CD14-positive monocyte (primary cell): ENCODE data around the gene ARCN1. TPM values are rescaled to one million over a fixed set of nuclear protein-coding genes. Genes with fewer than 3 reads are reported as not detected.

Experiments
- DNase-seq, 3 donors: peaks; one replicate each; pipeline ENCODE4 v3.0.0-alpha.2; 2011 to 2022
- H2AFZ ChIP-seq: 2 replicates; pipeline ENCODE4 v1.6.0; 2012; ENCODE audit warnings: mild to moderate bottlenecking, low read depth, low read length, inconsistent platforms; ENCODE audit not compliant: insufficient read depth, poor library complexity, severe bottlenecking
- H3K27ac ChIP-seq, 2 donors: 1 replicate in 1 of 2; 2 replicates in 1 of 2; pipeline ENCODE4 v1.5.1; 2012 to 2013; ENCODE audit warnings: low read length in 2 of 2, control low read depth in 1 of 2, inconsistent platforms in 1 of 2, low read depth in 1 of 2, mild to moderate bottlenecking in 1 of 2
- H3K27me3 ChIP-seq, 2 donors: one replicate each; pipeline versions ENCODE4 v1.6.0 to v1.6.1; 2011 to 2013; ENCODE audit warnings: low read length in 2 of 2; ENCODE audit not compliant: control insufficient read depth in 2 of 2, insufficient read depth in 2 of 2
- H3K36me3 ChIP-seq, 2 donors: replicated peaks in 1 of 2; 1 replicate in 1 of 2; 2 replicates in 1 of 2; pipeline versions ENCODE4 v1.5.1 to v1.6.1; 2012 to 2013; ENCODE audit warnings: low read length in 2 of 2, control low read depth in 1 of 2, inconsistent platforms in 1 of 2, mild to moderate bottlenecking in 1 of 2; ENCODE audit not compliant: insufficient read depth in 2 of 2, control insufficient read depth in 1 of 2
- H3K4me1 ChIP-seq, 2 donors: 1 replicate in 1 of 2; 2 replicates in 1 of 2; pipeline versions ENCODE4 v1.5.1 to v1.6.1; 2012 to 2013; ENCODE audit warnings: low read length in 2 of 2, control low read depth in 1 of 2, inconsistent platforms in 1 of 2, mild to moderate bottlenecking in 1 of 2, moderate library complexity in 1 of 2; ENCODE audit not compliant: insufficient read depth in 2 of 2, control insufficient read depth in 1 of 2
- H3K4me2 ChIP-seq: replicated peaks from 2 replicates; pipeline ENCODE3; 2012; ENCODE audit warnings: low read length, moderate library complexity, mild to moderate bottlenecking; ENCODE audit not compliant: poor library complexity, severe bottlenecking; ENCODE audit errors: extremely low read depth
- H3K4me3 ChIP-seq, 3 experiments: fragments of 200-600 bp in 1 of 3; sonication (generic) in 1 of 3; replicated peaks in 1 of 3; 1 replicate in 2 of 3; 2 replicates in 1 of 3; pipeline ENCODE4 v1.5.1; 2011 to 2013; ENCODE audit warnings: low read length in 3 of 3, mild to moderate bottlenecking in 3 of 3, control low read depth in 2 of 3, low read depth in 2 of 3, inconsistent platforms in 1 of 3, moderate library complexity in 1 of 3
- H3K79me2 ChIP-seq: 2 replicates; pipeline ENCODE4 v1.6.0; 2012; ENCODE audit warnings: mild to moderate bottlenecking, control low read depth, inconsistent platforms, low read length, moderate library complexity; ENCODE audit not compliant: insufficient read depth
- H3K9ac ChIP-seq: 2 replicates; pipeline ENCODE4 v1.6.0; 2017; ENCODE audit warnings: low read length, mild to moderate bottlenecking; ENCODE audit not compliant: insufficient read depth, poor library complexity, severe bottlenecking
- H3K9me3 ChIP-seq, 2 donors: replicated peaks in 1 of 2; 1 replicate in 1 of 2; 2 replicates in 1 of 2; pipeline versions ENCODE4 v1.5.1 to v1.6.1; 2012 to 2013; ENCODE audit warnings: low read length in 2 of 2, control low read depth in 1 of 2; ENCODE audit not compliant: control insufficient read depth in 1 of 2, insufficient read depth in 1 of 2
- H4K20me1 ChIP-seq: 2 replicates; pipeline ENCODE4 v1.6.0; 2012; ENCODE audit warnings: mild to moderate bottlenecking, low read length, control low read depth, moderate library complexity; ENCODE audit not compliant: insufficient read depth
- H3K27ac Mint-ChIP-seq, 7 donors: one replicate each; pipeline ENCODE4 v1.8.0; 2020; ENCODE audit warnings: mild to moderate bottlenecking in 7 of 7, mixed read lengths in 7 of 7, moderate library complexity in 6 of 7, inconsistent platforms in 2 of 7
- H3K27me3 Mint-ChIP-seq, 3 donors: one replicate each; pipeline ENCODE4 v1.8.0; 2021 to 2022; ENCODE audit warnings: low read depth in 3 of 3, mild to moderate bottlenecking in 3 of 3, mixed read lengths in 3 of 3, moderate library complexity in 3 of 3, inconsistent platforms in 1 of 3
- H3K36me3 Mint-ChIP-seq, 2 donors: one replicate each; pipeline ENCODE4 v1.8.0; 2020; ENCODE audit warnings: mixed read lengths in 2 of 2, inconsistent platforms in 1 of 2, mild to moderate bottlenecking in 1 of 2
- H3K4me1 Mint-ChIP-seq: one replicate; pipeline ENCODE4 v1.8.0; 2020; ENCODE audit warnings: mild to moderate bottlenecking, mixed read lengths
- H3K4me3 Mint-ChIP-seq, 2 donors: one replicate each; pipeline ENCODE4 v1.8.0; 2020; ENCODE audit warnings: mild to moderate bottlenecking in 2 of 2, mixed read lengths in 2 of 2, moderate library complexity in 1 of 2
- H3K9me3 Mint-ChIP-seq, 7 donors: one replicate each; pipeline ENCODE4 v1.8.0; 2020 to 2022; ENCODE audit warnings: mixed read lengths in 7 of 7, mild to moderate bottlenecking in 6 of 7, moderate library complexity in 6 of 7, inconsistent platforms in 2 of 7
- WGBS: methylation state at CpG from one replicate; pipeline ENCODE4 v1.1.5; 2013; ENCODE audit warnings: missing lambda C conversion rate; ENCODE audit not compliant: insufficient coverage; 5-methylcytosine and 5-hydroxymethylcytosine counted together
- intact Hi-C, 2 donors: fragments of 100-400 bp; cut with micrococcal nuclease; formaldehyde crosslinking; loops; one replicate each; pipeline versions ENCODE4 v1.15.0 to v1.15.1; 2023
- polyA plus RNA-seq, 3 donors: library from polyadenylated mRNA; depleted of rRNA in 1 of 3; unstranded in 2 of 3; stranded (reverse) in 1 of 3; fragments of 300-500 nt in 2 of 3; fragments of >200 nt in 1 of 3; fragmentation: Illumina TruSeq in 2 of 3; gene quantifications; 1 replicate in 2 of 3; 2 replicates in 1 of 3; pipeline ENCODE4 v1.2.3, GENCODE V29; 2012 to 2021
- TF ChIP-seq, protein P1 (sequence below): fragments of 200-600 bp; IDR thresholded peaks from one replicate; pipeline ENCODE4 v1.8.0; 2022; ENCODE audit warnings: antibody characterized with exemption, mild to moderate bottlenecking

Gene ARCN1
- polyA plus RNA-seq, 3 donors: 36.1 to 101 (median 79.7) TPM

DNA sequence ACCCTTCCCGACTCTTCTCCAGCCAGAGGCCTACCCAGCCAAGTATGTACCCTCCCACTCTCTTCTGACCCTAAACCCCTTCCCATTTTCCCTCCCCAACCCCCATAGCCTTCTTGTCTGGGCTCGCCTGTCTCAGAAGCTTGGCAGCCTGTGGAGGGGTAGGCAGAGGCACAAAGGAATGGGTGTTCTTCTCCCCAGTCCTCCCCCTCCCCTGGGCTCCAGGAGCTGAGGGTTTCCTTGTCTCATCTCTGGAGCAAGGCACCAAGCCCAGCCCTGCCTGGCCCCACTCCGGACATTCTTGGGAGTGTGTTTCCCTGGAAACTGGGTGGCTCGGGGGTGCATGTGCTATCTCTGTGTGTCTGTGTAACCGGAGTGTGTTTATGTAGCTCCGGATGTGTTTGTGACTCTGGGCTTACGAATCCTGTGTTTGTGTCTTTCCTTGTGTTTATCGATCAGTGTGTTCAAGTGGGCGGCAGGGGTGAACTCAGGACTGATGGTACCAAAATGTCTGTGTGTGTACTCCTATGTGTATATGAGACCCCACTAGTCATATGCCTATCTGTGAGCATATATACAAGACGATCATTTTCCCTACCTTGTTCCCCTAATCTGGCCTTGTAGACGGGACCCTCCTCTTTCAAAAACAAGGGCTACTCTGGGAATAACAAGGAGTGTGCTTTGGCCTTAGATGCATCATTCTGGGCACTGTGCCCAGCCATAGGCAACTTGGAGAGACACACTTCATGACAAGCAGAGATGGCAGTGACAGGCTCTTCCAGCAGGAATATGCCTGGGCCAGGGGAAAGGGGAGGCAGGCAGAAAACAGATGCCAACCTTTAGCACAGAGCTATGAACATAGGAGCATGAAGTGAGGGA, 46.1 kb downstream of the ARCN1 start:
- intact Hi-C loops: no loop called here
- Histone ChIP-seq H3K4me3 (no peak overlapping the region), H3K4me2 (no peak overlapping the region), H3K79me2 (no peaks in the 10 kb centered on the region), H2AFZ (no peak overlapping the region), H3K9me3 (no peaks in the 10 kb centered on the region), H3K9ac (no peak overlapping the region), H3K4me1 (peaks cover 14 to 20% of the 10 kb centered on the region in 2 donors), H3K36me3 (no peaks in the 10 kb centered on the region), H3K27me3 (peaks cover 7 to 21% of the 10 kb centered on the region in 2 donors), H3K27ac (no peak overlapping the region), H4K20me1 (no peaks in the 10 kb centered on the region)
- Mint-ChIP-seq H3K9me3 (peaks cover 0 to 4% (median 0%) of the 10 kb centered on the region in 7 donors), H3K4me3 (no peak overlapping the region), H3K4me1 (peaks cover 24% of the 10 kb centered on the region), H3K27me3 (peaks cover 29 to 42% (median 32%) of the 10 kb centered on the region in 3 donors), H3K27ac (peak overlapping the region in 1 of 7 donors; percentile 9), H3K36me3 (no peaks in the 10 kb centered on the region)
- WGBS: 86% methylated on average over 2 of the region's 11 CpGs
- TF ChIP-seq, protein P1, sequence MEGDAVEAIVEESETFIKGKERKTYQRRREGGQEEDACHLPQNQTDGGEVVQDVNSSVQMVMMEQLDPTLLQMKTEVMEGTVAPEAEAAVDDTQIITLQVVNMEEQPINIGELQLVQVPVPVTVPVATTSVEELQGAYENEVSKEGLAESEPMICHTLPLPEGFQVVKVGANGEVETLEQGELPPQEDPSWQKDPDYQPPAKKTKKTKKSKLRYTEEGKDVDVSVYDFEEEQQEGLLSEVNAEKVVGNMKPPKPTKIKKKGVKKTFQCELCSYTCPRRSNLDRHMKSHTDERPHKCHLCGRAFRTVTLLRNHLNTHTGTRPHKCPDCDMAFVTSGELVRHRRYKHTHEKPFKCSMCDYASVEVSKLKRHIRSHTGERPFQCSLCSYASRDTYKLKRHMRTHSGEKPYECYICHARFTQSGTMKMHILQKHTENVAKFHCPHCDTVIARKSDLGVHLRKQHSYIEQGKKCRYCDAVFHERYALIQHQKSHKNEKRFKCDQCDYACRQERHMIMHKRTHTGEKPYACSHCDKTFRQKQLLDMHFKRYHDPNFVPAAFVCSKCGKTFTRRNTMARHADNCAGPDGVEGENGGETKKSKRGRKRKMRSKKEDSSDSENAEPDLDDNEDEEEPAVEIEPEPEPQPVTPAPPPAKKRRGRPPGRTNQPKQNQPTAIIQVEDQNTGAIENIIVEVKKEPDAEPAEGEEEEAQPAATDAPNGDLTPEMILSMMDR: no peak
- DNase-seq: peak in 1 of 3 donors; percentile 2

GRCh38 chr11:118618991-118619375, 46.8 kb downstream of the ARCN1 start:
- no peak overlapping the region for H3K4me3 ChIP-seq
- 83% methylated on average over 1 of the region's 4 CpGs for WGBS
- H3K27ac ChIP-seq: no peak overlapping the region
- peaks cover 14 to 20% of the 10 kb centered on the region in 2 donors for H3K4me1 ChIP-seq
- H3K79me2 ChIP-seq: no peaks in the 10 kb centered on the region
- H3K27me3 Mint-ChIP-seq: peaks cover 29 to 37% (median 30%) of the 10 kb centered on the region in 3 donors
- no peak for DNase-seq
- TF ChIP-seq, protein P1: no peak
- no peaks in the 10 kb centered on the region for H3K9me3 ChIP-seq
- H3K4me2 ChIP-seq: no peak overlapping the region
- no peaks in the 10 kb centered on the region for H3K36me3 Mint-ChIP-seq
- no peak overlapping the region for H3K9ac ChIP-seq
- intact Hi-C loops: no loop called here
- H3K4me1 Mint-ChIP-seq: peaks cover 24% of the 10 kb centered on the region
- H2AFZ ChIP-seq: no peak overlapping the region
- H3K9me3 Mint-ChIP-seq: peaks cover 0 to 4% (median 0%) of the 10 kb centered on the region in 7 donors
- H4K20me1 ChIP-seq: no peaks in the 10 kb centered on the region
- peaks cover 5 to 15% of the 10 kb centered on the region in 2 donors for H3K27me3 ChIP-seq
- no peak overlapping the region for H3K4me3 Mint-ChIP-seq
- H3K36me3 ChIP-seq: no peaks in the 10 kb centered on the region
- H3K27ac Mint-ChIP-seq: peak overlapping the region in 1 of 7 donors; percentile 9
